AG20443 (cell line): ENCODE results near the gene TUBB8.
"Not testable (repeated sequence)": the region's sequence is repeated elsewhere in the genome, so short reads cannot be mapped to it uniquely, and the experiment has no call there.

ENCODE experiments used
- DNase-seq: peaks from one replicate; pipeline ENCODE4 v3.0.0; 2012; ENCODE audit warnings: low spot score, mixed read lengths

TUBB8 gene

DNA sequence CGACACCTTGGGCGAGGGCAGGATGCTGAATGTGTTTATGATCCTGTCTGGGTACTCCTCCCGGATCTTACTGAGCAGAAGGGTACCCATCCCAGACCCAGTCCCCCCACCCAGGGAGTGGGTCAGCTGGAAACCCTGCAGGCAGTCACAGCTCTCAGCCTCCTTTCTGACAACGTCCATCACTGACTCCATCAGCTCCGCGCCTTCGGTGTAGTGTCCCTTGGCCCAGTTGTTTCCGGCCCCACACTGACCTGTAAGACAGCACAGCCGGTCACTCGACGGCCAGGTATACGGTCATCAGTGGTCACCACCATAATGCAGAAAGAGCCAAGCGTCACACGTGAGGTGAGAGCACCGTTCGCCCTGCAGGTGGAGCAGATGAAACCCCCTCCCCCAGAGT, 1.2 kb downstream of the TUBB8 start:
- DNase-seq, result not testable (repeated sequence)

DNA sequence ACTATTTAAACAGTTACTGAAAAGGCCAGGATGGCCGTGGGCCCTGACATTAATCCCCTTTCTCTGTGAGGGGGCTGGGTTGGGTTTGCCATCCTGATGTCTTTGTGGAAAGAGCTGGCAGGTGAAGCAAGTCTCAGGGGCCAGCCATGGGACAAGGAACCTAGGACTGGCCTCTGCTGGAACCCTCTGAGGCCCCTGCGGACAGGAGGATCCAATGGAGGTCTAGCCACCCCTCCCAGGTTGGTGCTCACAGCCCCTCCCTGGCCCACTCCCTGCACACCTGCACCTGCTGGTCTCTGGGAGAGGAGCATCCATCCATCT, 35.8 kb downstream of the TUBB8 start:
- not testable (repeated sequence) for DNase-seq

DNA sequence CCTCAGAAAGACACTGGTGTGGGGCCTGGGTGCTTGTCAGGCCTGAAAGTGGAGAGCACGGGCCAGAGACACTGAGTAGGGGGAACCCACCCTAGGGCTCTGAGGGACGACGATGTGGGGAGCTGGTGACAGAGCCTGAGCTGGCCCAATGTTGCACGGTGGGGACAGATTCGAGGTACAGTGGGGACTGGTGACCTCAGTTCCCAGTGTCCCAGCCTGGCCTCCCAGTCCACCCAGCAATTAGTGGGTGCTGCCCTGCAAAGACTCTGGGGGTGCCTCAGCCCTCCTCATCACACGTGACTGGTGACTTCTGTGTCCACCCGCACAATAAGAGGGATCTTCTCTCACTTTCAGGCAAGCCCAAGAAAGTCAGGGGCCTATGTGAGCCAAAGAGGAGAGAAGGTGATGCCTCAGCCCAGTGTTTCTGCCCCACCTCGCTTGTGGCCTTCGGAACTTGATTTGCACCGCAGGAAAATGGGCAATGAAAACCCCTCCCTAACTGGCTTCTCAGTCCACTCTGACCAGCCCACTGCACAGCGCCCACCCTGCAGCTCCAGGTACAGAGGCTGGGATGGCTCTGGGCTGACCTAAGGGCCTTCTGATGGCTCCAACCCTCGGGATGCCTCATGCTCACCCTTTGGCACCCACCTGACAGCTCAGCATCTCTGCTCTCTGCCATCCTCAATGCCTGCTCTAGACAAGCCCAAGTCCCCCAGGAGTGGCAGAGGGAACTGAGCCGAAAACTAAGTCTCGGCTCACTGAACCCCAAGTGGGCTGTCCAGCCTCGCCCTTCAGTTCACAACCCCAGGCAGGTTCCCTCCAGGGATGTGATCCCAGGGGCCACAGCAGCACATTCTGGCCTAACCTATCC, 36.4 kb downstream of the TUBB8 start:
- not testable (repeated sequence) for DNase-seq

DNA sequence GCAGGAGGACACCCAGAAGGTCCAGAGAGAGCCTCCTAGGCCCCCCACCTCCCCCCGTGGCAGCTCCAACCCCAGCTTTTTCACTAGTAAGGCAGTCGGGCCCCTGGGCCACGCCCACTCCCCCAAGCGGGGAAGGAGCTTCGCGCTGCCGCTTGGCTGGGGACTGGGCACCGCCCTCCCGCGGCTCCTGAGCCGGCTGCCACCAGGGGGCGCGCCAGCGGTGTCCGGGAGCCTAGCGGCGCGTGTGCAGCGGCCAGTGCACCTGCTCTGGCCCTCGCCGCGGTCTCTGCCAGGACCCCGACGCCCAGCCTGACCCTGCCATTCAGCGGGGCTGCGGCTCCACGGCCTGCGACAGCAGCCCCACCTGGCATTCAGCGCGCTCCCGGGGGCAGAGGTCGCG, 37.8 kb downstream of the TUBB8 start:
- not testable (repeated sequence) for DNase-seq

DNA sequence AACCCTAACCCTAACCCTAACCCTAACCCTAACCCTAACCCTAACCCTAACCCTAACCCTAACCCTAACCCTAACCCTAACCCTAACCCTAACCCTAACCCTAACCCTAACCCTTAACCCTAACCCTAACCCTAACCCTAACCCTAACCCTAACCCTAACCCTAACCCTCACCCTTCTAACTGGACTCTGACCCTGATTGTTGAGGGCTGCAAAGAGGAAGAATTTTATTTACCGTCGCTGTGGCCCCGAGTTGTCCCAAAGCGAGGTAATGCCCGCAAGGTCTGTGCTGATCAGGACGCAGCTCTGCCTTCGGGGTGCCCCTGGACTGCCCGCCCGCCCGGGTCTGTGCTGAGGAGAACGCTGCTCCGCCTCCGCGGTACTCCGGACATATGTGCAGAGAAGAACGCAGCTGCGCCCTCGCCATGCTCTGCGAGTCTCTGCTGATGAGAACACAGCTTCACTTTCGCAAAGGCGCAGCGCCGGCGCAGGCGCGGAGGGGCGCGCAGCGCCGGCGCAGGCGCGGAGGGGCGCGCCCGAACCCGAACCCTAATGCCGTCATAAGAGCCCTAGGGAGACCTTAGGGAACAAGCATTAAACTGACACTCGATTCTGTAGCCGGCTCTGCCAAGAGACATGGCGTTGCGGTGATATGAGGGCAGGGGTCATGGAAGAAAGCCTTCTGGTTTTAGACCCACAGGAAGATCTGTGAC, 38.7 kb downstream of the TUBB8 start:
- DNase-seq, result not testable (repeated sequence)
